ENCODE measurements around the gene LZTR1. TPM values are rescaled to one million over a fixed set of nuclear protein-coding genes. Genes with fewer than 3 reads are reported as not detected.

Gene LZTR1
- total RNA-seq, 3 donors from 2014 or later, result 37.6 to 59.0 (median 46.2) TPM

GRCh38 chr22:20965888-20966855 is 15.9 kb upstream of the LZTR1 start:
- no peak for DNase-seq (ENCODE audit: low spot score in 2 of 2)
- intact Hi-C loops (cut with DNase I; ENCODE audit: low total_unique reads), result loop anchor here (5.0 kb wide), 1 partner anchor 904 kb away; no protein-coding TSS in a partner anchor
- Histone ChIP-seq H3K4me1 (peaks cover 0 to 12% of the 10 kb centered on the region in 2 donors), H3K9me3 (no peaks in the 10 kb centered on the region), H3K27me3 (no peaks in the 10 kb centered on the region), H3K4me3 (no peak overlapping the region), H3K36me3 (no peaks in the 10 kb centered on the region), H3K27ac (no peak overlapping the region)
- TF ChIP-seq POLR2A (IDR thresholded peaks at IDR 0.05) (no peak), POLR2AphosphoS5 (IDR thresholded peaks at IDR 0.05) (no peak)
- TF ChIP-seq, protein P1, sequence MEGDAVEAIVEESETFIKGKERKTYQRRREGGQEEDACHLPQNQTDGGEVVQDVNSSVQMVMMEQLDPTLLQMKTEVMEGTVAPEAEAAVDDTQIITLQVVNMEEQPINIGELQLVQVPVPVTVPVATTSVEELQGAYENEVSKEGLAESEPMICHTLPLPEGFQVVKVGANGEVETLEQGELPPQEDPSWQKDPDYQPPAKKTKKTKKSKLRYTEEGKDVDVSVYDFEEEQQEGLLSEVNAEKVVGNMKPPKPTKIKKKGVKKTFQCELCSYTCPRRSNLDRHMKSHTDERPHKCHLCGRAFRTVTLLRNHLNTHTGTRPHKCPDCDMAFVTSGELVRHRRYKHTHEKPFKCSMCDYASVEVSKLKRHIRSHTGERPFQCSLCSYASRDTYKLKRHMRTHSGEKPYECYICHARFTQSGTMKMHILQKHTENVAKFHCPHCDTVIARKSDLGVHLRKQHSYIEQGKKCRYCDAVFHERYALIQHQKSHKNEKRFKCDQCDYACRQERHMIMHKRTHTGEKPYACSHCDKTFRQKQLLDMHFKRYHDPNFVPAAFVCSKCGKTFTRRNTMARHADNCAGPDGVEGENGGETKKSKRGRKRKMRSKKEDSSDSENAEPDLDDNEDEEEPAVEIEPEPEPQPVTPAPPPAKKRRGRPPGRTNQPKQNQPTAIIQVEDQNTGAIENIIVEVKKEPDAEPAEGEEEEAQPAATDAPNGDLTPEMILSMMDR (IDR thresholded peaks at IDR 0.05), result no peak

- Histone ChIP-seq H3K4me1 (peaks cover 0 to 12% of the 10 kb centered on the region in 2 donors), H3K4me3 (no peak within 1 kb of the TSS), H3K27ac (no peak within 1 kb of the TSS), H3K36me3 (no peaks in the 10 kb centered on the region), H3K9me3 (no peaks in the 10 kb centered on the region), H3K27me3 (no peaks in the 10 kb centered on the region)
- DNase-seq (ENCODE audit: low spot score in 2 of 2), result no peak
- intact Hi-C loops (cut with DNase I; ENCODE audit: low total_unique reads), result loop anchor here (5.0 kb wide), 1 partner anchor 905 kb away; no protein-coding TSS in a partner anchor
- TF ChIP-seq, protein P1 (IDR thresholded peaks at IDR 0.05), result no peak
- TF ChIP-seq POLR2AphosphoS5 (IDR thresholded peaks at IDR 0.05) (no peak), POLR2A (IDR thresholded peaks at IDR 0.05) (no peak)
These were observed 15.0 kb upstream of the LZTR1 start, which contains the start of gene AIFM3 for GRCh38 chr22:20966883-20967696. Gene AIFM3 (plus strand): TSS chr22:20967255. CDS start chr22:20967945, 690 bp downstream.

DNA sequence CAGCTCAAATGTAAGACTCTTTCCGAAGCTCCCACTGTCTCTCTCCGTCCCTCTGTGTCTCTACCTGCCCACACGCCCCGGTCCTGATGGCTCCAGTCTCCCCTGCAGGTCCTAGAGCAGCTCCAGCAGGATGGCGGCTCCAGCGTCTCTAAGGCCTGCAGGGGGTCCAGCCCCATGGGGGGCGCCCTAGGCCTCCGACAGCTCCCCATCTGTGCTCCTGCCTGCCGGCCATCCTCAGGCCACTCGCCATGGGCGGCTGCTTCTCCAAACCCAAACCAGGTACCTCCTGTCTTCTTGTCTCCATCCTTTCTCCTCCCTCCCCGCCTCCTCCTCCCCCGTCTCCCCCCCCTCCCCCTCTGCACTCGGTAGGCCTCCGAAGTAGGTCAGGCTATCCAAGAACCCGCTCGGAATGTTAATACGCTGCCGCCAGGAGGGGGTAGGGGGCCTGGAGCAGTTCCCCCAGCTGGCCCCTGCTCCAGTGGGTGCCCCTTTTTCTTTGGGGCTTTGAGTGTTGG is 14.3 kb upstream of the LZTR1 start:
- Histone ChIP-seq H3K4me3 (no peak overlapping the region), H3K27ac (no peak overlapping the region), H3K4me1 (peaks cover 0 to 12% of the 10 kb centered on the region in 2 donors), H3K36me3 (no peaks in the 10 kb centered on the region), H3K27me3 (no peaks in the 10 kb centered on the region), H3K9me3 (no peaks in the 10 kb centered on the region)
- no peak for DNase-seq (ENCODE audit: low spot score in 2 of 2)
- TF ChIP-seq, protein P1 (IDR thresholded peaks at IDR 0.05), result no peak
- TF ChIP-seq POLR2A (IDR thresholded peaks at IDR 0.05) (no peak), POLR2AphosphoS5 (IDR thresholded peaks at IDR 0.05) (no peak)
- intact Hi-C loops (cut with DNase I; ENCODE audit: low total_unique reads), result loop anchor here (5.0 kb wide), 1 partner anchor 905 kb away; no protein-coding TSS in a partner anchor

GRCh38 chr22:20968281-20968977 is 13.7 kb upstream of the LZTR1 start:
- no peaks in the 10 kb centered on the region for H3K9me3 ChIP-seq
- no peaks in the 10 kb centered on the region for H3K27me3 ChIP-seq
- peaks cover 0 to 12% of the 10 kb centered on the region in 2 donors for H3K4me1 ChIP-seq
- H3K27ac ChIP-seq, result peak overlapping the region in 1 of 2 donors; percentile 13
- intact Hi-C loops (cut with DNase I; ENCODE audit: low total_unique reads), result loop anchor here (5.0 kb wide), 1 partner anchor 906 kb away; no protein-coding TSS in a partner anchor
- TF ChIP-seq, protein P1 (IDR thresholded peaks at IDR 0.05), result no peak
- no peak for TF ChIP-seq POLR2AphosphoS5 (IDR thresholded peaks at IDR 0.05)
- TF ChIP-seq POLR2A (IDR thresholded peaks at IDR 0.05), result no peak
- DNase-seq (ENCODE audit: low spot score in 2 of 2), result no peak
- no peaks in the 10 kb centered on the region for H3K36me3 ChIP-seq
- H3K4me3 ChIP-seq, result no peak overlapping the region
